ENCODE measurements around the gene RHOV.

Gene RHOV

DNA sequence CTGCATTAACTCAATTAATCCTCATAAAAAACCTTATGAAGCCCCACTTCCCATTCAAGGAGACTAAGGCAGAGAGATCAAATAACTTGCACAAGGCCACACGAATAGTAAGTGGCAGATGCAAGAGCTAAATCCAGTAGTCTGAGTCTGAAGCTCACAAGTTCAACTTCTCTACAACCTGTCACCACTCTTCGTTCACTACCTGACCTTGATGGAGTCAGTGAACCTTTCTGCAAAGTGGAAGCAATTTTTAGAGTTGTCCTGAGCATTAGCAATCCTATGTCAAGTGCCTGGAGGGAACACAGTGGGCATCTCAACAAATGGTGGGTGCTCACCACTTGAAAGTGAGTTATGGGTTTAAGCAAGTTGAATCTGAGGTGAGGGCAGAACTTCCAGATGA lies 32.3 kb downstream of the RHOV start:
- Histone ChIP-seq H3K36me3 (no peaks in the 10 kb centered on the region), H3K9me3 (no peaks in the 10 kb centered on the region), H3K4me1 (no peaks in the 10 kb centered on the region; the same call in 1 of the 2 replicates), H3K27me3 (peaks cover 22% of the 10 kb centered on the region), H3K4me3 (ENCODE audit: low read depth, low read length) (no peak overlapping the region)
- no peak for DNase-seq
- TF ChIP-seq, protein P1, sequence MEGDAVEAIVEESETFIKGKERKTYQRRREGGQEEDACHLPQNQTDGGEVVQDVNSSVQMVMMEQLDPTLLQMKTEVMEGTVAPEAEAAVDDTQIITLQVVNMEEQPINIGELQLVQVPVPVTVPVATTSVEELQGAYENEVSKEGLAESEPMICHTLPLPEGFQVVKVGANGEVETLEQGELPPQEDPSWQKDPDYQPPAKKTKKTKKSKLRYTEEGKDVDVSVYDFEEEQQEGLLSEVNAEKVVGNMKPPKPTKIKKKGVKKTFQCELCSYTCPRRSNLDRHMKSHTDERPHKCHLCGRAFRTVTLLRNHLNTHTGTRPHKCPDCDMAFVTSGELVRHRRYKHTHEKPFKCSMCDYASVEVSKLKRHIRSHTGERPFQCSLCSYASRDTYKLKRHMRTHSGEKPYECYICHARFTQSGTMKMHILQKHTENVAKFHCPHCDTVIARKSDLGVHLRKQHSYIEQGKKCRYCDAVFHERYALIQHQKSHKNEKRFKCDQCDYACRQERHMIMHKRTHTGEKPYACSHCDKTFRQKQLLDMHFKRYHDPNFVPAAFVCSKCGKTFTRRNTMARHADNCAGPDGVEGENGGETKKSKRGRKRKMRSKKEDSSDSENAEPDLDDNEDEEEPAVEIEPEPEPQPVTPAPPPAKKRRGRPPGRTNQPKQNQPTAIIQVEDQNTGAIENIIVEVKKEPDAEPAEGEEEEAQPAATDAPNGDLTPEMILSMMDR (IDR thresholded peaks at IDR 0.05; ENCODE audit: low read depth, low read length), result no peak

DNA sequence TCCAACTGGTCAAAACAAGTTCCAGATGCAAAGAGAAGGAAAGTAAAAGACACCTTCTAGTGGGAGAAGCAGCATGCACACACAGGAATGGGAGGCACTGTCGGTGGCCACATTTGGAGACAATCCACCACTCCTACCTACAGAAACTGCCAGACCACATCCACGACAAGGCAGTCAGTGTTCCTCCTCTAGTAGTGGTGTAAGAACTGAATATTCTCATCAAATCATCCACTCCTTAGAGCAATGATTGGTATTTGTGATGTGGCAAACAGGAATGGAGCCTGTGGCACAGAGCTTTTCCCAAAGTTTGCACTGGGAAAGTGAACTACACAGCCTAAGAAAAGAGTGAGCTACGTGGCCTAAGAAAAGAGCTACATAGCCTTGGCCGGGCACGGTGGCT lies 35.3 kb downstream of the RHOV start:
- Histone ChIP-seq H3K4me1 (no peaks in the 10 kb centered on the region; the same call in 1 of the 2 replicates), H3K27me3 (peaks cover 10% of the 10 kb centered on the region), H3K36me3 (no peaks in the 10 kb centered on the region), H3K9me3 (no peaks in the 10 kb centered on the region), H3K4me3 (ENCODE audit: low read depth, low read length) (no peak overlapping the region)
- no peak for DNase-seq
- TF ChIP-seq, protein P1 (IDR thresholded peaks at IDR 0.05; ENCODE audit: low read depth, low read length), result no peak

DNA sequence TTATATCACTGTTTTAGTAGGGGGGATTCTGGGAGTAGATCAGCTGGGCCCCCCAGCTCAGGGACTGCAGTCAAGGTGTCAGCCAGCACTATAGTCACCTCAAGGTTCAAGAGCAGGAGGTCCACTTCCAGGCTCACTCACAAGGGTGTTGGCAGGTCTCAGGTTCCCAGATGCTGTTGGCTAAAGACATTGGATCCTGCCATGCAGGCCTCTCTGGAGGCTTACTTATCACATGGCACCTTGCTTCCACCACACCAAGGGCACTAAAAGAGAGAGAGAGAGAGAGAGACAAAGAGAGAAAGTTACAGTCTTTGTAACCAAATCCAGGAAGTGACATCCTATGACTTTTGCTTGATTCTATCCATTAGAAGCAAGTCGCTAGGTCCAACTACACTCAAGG lies 38.0 kb downstream of the RHOV start:
- no peak for DNase-seq
- Histone ChIP-seq H3K4me1 (no peaks in the 10 kb centered on the region; the same call in 1 of the 2 replicates), H3K4me3 (ENCODE audit: low read depth, low read length) (no peak overlapping the region), H3K9me3 (no peaks in the 10 kb centered on the region), H3K27me3 (no peaks in the 10 kb centered on the region), H3K36me3 (no peaks in the 10 kb centered on the region)
- TF ChIP-seq, protein P1 (IDR thresholded peaks at IDR 0.05; ENCODE audit: low read depth, low read length), result no peak

GRCh38 chr15:40832903-40833302 lies 41.1 kb downstream of the RHOV start:
- no peaks in the 10 kb centered on the region for H3K27me3 ChIP-seq
- TF ChIP-seq, protein P1 (IDR thresholded peaks at IDR 0.05; ENCODE audit: low read depth, low read length), result no peak
- H3K36me3 ChIP-seq, result no peaks in the 10 kb centered on the region
- no peaks in the 10 kb centered on the region for H3K9me3 ChIP-seq
- DNase-seq, result no peak
- no peaks in the 10 kb centered on the region for H3K4me1 ChIP-seq
- no peak overlapping the region for H3K4me3 ChIP-seq (ENCODE audit: low read depth, low read length)

GRCh38 chr15:40831861-40832260 lies 42.2 kb downstream of the RHOV start:
- Histone ChIP-seq H3K36me3 (no peaks in the 10 kb centered on the region), H3K27me3 (no peaks in the 10 kb centered on the region), H3K4me3 (ENCODE audit: low read depth, low read length) (no peak overlapping the region), H3K4me1 (no peaks in the 10 kb centered on the region), H3K9me3 (no peaks in the 10 kb centered on the region)
- TF ChIP-seq, protein P1 (IDR thresholded peaks at IDR 0.05; ENCODE audit: low read depth, low read length), result no peak
- DNase-seq, result no peak

- Histone ChIP-seq H3K9me3 (no peaks in the 10 kb centered on the region), H3K4me1 (no peaks in the 10 kb centered on the region), H3K27me3 (no peaks in the 10 kb centered on the region), H3K4me3 (ENCODE audit: low read depth, low read length) (no peak overlapping the region), H3K36me3 (no peaks in the 10 kb centered on the region)
- TF ChIP-seq, protein P1 (IDR thresholded peaks at IDR 0.05; ENCODE audit: low read depth, low read length), result no peak
- DNase-seq, result no peak
Observed at GRCh38 chr15:40830884-40831283, 43.1 kb downstream of the RHOV start.

All from BE2C (cell line).